Measurements from ENCODE around the gene DLG2. TPM values are rescaled to one million over a fixed set of nuclear protein-coding genes. Genes with fewer than 3 reads are reported as not detected.
"Not testable (repeated sequence)": the region's sequence is repeated elsewhere in the genome, so short reads cannot be mapped to it uniquely, and the experiment has no call there.

The DLG2 gene
- total and polyA plus RNA-seq, 4 donors, result 0.30 to 5.5 (median 0.68) TPM

GRCh38 chr11:85231588-85231987 lies 395.6 kb downstream of the DLG2 start (continued):
- TF ChIP-seq CTCF (IDR thresholded peaks at IDR 0.05; ENCODE audit: low read depth, low read length, missing input control) (no peak), JUND (IDR thresholded peaks at IDR 0.05) (no peak)

- H3K36me3 ChIP-seq (ENCODE audit: control insufficient read depth in 4 of 4, insufficient read depth in 3 of 4, low read depth in 1 of 4, low read length in 3 of 4); DNase-seq (ENCODE audit: low spot score); H3K4me1 ChIP-seq (ENCODE audit: control insufficient read depth in 4 of 4, insufficient read depth in 4 of 4, low read length in 3 of 4); H3K9ac ChIP-seq (ENCODE audit: low read depth in 1 of 2, low read length in 2 of 2); H3K27me3 ChIP-seq (ENCODE audit: control insufficient read depth in 4 of 4, insufficient read depth in 4 of 4, low read length in 3 of 4); H3K9me3 ChIP-seq (ENCODE audit: control insufficient read depth in 4 of 4, low read length in 3 of 4); H3K27ac ChIP-seq (ENCODE audit: low read depth in 1 of 2, low read length in 2 of 2); H3K4me3 ChIP-seq (ENCODE audit: low read depth in 1 of 3, low read length in 3 of 3): not testable (repeated sequence)
- WGBS, result 86% methylated on average over 1 of the region's 1 CpG
Measured at GRCh38 chr11:85229723-85230122, 397.4 kb downstream of the DLG2 start.

- H3K27me3 ChIP-seq (ENCODE audit: control insufficient read depth in 4 of 4, insufficient read depth in 4 of 4, low read length in 3 of 4), result no peaks in the 10 kb centered on the region
- 38% methylated on average over 2 of the region's 2 CpGs for WGBS
- no peak overlapping the region for H3K9ac ChIP-seq (ENCODE audit: low read depth in 1 of 2, low read length in 2 of 2)
- no peaks in the 10 kb centered on the region for H3K36me3 ChIP-seq (ENCODE audit: control insufficient read depth in 4 of 4, insufficient read depth in 3 of 4, low read depth in 1 of 4, low read length in 3 of 4)
- no peak overlapping the region for H3K4me3 ChIP-seq (ENCODE audit: low read depth in 1 of 3, low read length in 3 of 3)
- TF ChIP-seq HNF4G (IDR thresholded peaks at IDR 0.05) (no peak), ZBTB33 (IDR thresholded peaks at IDR 0.05) (no peak), FOXA1 (IDR thresholded peaks at IDR 0.05) (no peak), MAX (IDR thresholded peaks at IDR 0.05) (no peak), GABPA (IDR thresholded peaks at IDR 0.05 in 1 of 2, conservative IDR thresholded peaks at IDR 0.05 in 1 of 2) (no peak), SP1 (IDR thresholded peaks at IDR 0.05) (no peak), RAD21 (IDR thresholded peaks at IDR 0.05) (no peak), NR2F2 (IDR thresholded peaks at IDR 0.05) (no peak), JUND (IDR thresholded peaks at IDR 0.05) (no peak), REST (IDR thresholded peaks at IDR 0.05) (no peak), ATF3 (IDR thresholded peaks at IDR 0.05) (no peak), EGR1 (IDR thresholded peaks at IDR 0.05; ENCODE audit: low read depth in 2 of 2) (no peak), HNF4A (conservative IDR thresholded peaks at IDR 0.05) (no peak), YY1 (IDR thresholded peaks at IDR 0.05) (no peak), FOXA2 (IDR thresholded peaks at IDR 0.05) (no peak)
- peaks cover 0 to 2% (median 0%) of the 10 kb centered on the region in 4 donors for H3K9me3 ChIP-seq (ENCODE audit: control insufficient read depth in 4 of 4, low read length in 3 of 4)
- H3K4me1 ChIP-seq (ENCODE audit: control insufficient read depth in 4 of 4, insufficient read depth in 4 of 4, low read length in 3 of 4), result no peaks in the 10 kb centered on the region
- H3K27ac ChIP-seq (ENCODE audit: low read depth in 1 of 2, low read length in 2 of 2), result no peak overlapping the region
- no peak for DNase-seq (ENCODE audit: low spot score)
Measured at GRCh38 chr11:85196968-85197367, 430.2 kb downstream of the DLG2 start.
